Activated CD4-positive, alpha-beta T cell treated with anti-CD3 and anti-CD28 coated beads for 36 hours (primary cell): Measurements from ENCODE around the gene APOL2. TPM values are rescaled to one million over a fixed set of nuclear protein-coding genes. Genes with fewer than 3 reads are reported as not detected.
"Not testable (repeated sequence)": the region's sequence is repeated elsewhere in the genome, so short reads cannot be mapped to it uniquely, and the experiment has no call there.

Experiments used
- ATAC-seq: fragments of 200-7000 bp; cut with Tn5 transposase; one replicate; pipeline ENCODE4 v1.10.0; 2021; ENCODE audit warnings: mild to moderate bottlenecking, moderate library complexity
- CTCF ChIA-PET: fragments of 350-600 bp; sonication (Branson Sonifier 250); formaldehyde crosslinking; loops from one replicate; lab custom pipeline; 2021; ENCODE audit warnings: antibody characterized with exemption; lab: Charles Lee
- POLR2A ChIA-PET: fragments of 350-600 bp; sonication (Branson Sonifier 250); formaldehyde crosslinking; loops from one replicate; lab custom pipeline; 2021; ENCODE audit warnings: antibody characterized with exemption, inconsistent platforms; lab: Charles Lee
- DNase-seq: peaks from one replicate; pipeline ENCODE4 v3.0.0-alpha.2; 2020
- H3K27ac Mint-ChIP-seq: one replicate; pipeline ENCODE4 v1.8.0; 2021; ENCODE audit warnings: mixed read lengths
- H3K27me3 Mint-ChIP-seq: one replicate; pipeline ENCODE4 v1.8.0; 2021; ENCODE audit warnings: mixed read lengths
- H3K36me3 Mint-ChIP-seq: one replicate; pipeline ENCODE4 v1.8.0; 2021; ENCODE audit warnings: low read depth, mixed read lengths
- H3K4me1 Mint-ChIP-seq: one replicate; pipeline ENCODE4 v1.8.0; 2021; ENCODE audit warnings: mixed read lengths
- H3K4me3 Mint-ChIP-seq: one replicate; pipeline ENCODE4 v1.8.0; 2021; ENCODE audit warnings: mild to moderate bottlenecking, moderate library complexity, mixed read lengths
- H3K9me3 Mint-ChIP-seq: one replicate; pipeline ENCODE4 v1.8.0; 2021; ENCODE audit warnings: low read depth, mixed read lengths
- intact Hi-C, 2 experiments: fragments of 100-400 bp; cut with DNase I in 1 of 2; cut with micrococcal nuclease in 1 of 2; formaldehyde crosslinking; loops; one replicate each; pipeline versions ENCODE4 v1.14.2 to v1.15.1; 2022 to 2024; cut with DNase I, micrococcal nuclease
- total RNA-seq, 2 experiments: library from RNA; stranded (reverse); gene quantifications; one replicate each; pipeline ENCODE4 v1.2.3, GENCODE V29; 2021

The APOL2 gene
- total RNA-seq, 2 experiments from 2014 or later = 64.5 TPM

GRCh38 chr22:36208162-36208765 lies 31.1 kb downstream of the APOL2 start:
- no peak for ATAC-seq
- Mint-ChIP-seq H3K27me3 (peaks cover 17% of the 10 kb centered on the region), H3K4me3 (no peak overlapping the region), H3K36me3 (no peaks in the 10 kb centered on the region), H3K9me3 (peaks cover 4% of the 10 kb centered on the region), H3K4me1 (peaks cover 4% of the 10 kb centered on the region), H3K27ac (no peak overlapping the region)
- DNase-seq = no peak
- ChIA-PET CTCF (interaction anchor here (0.7 kb wide), 1 partner anchor 54 kb away, joined by 4 read pairs; no protein-coding TSS in a partner anchor), POLR2A (no interaction called here)
- intact Hi-C loops = no loop called here

GRCh38 chr22:36206255-36206654 lies 33.1 kb downstream of the APOL2 start:
- ATAC-seq (no peak), DNase-seq (no peak)
- H3K27me3 Mint-ChIP-seq = peaks cover 9% of the 10 kb centered on the region
- H3K4me3 Mint-ChIP-seq = no peak overlapping the region
- ChIA-PET POLR2A (no interaction called here), CTCF (interaction anchor here (0.6 kb wide), 1 partner anchor 47 kb away, joined by 3 read pairs; no protein-coding TSS in a partner anchor)
- no peaks in the 10 kb centered on the region for H3K36me3 Mint-ChIP-seq
- intact Hi-C loops = no loop called here
- H3K4me1 Mint-ChIP-seq = peaks cover 4% of the 10 kb centered on the region
- H3K9me3 Mint-ChIP-seq = peaks cover 4% of the 10 kb centered on the region
- H3K27ac Mint-ChIP-seq = no peak overlapping the region

- CTCF ChIA-PET = interaction anchor here (0.6 kb wide), 1 partner anchor 48 kb away, joined by 3 read pairs; no protein-coding TSS in a partner anchor
- DNase-seq, intact Hi-C loops, H3K27me3 Mint-ChIP-seq, H3K4me1 Mint-ChIP-seq, H3K9me3 Mint-ChIP-seq, ATAC-seq, H3K27ac Mint-ChIP-seq, H3K36me3 Mint-ChIP-seq, H3K4me3 Mint-ChIP-seq, POLR2A ChIA-PET: not testable (repeated sequence)
These were observed 33.8 kb downstream of the APOL2 start for GRCh38 chr22:36205573-36205972.

- DNase-seq (no peak), ATAC-seq (no peak)
- ChIA-PET POLR2A (interaction anchor here (1.0 kb wide), 1 partner anchor 70 kb away, joined by 3 read pairs; no protein-coding TSS in a partner anchor), CTCF (interaction anchor here (0.7 kb wide), 1 partner anchor 1050 kb away, joined by 3 read pairs; no protein-coding TSS in a partner anchor)
- no peak overlapping the region for H3K4me3 Mint-ChIP-seq
- no peaks in the 10 kb centered on the region for H3K36me3 Mint-ChIP-seq
- peaks cover 4% of the 10 kb centered on the region for H3K9me3 Mint-ChIP-seq
- peaks cover 7% of the 10 kb centered on the region for H3K27me3 Mint-ChIP-seq
- no peak overlapping the region for H3K27ac Mint-ChIP-seq
- intact Hi-C loops = no loop called here
- no peaks in the 10 kb centered on the region for H3K4me1 Mint-ChIP-seq
These were observed 34.7 kb downstream of the APOL2 start for GRCh38 chr22:36204632-36205015.

GRCh38 chr22:36204001-36204631 lies 35.2 kb downstream of the APOL2 start:
- Mint-ChIP-seq H3K4me3 (no peak overlapping the region), H3K36me3 (no peaks in the 10 kb centered on the region), H3K4me1 (no peaks in the 10 kb centered on the region), H3K9me3 (peaks cover 1% of the 10 kb centered on the region), H3K27ac (no peak overlapping the region), H3K27me3 (peaks cover 5% of the 10 kb centered on the region)
- ChIA-PET POLR2A (interaction anchor here (1.0 kb wide), 1 partner anchor 70 kb away, joined by 3 read pairs; no protein-coding TSS in a partner anchor), CTCF (interaction anchor here (0.5 to 0.7 kb wide), 2 partner anchors 34 to 1049 kb away, joined by 3 to 4 read pairs; no protein-coding TSS in a partner anchor)
- intact Hi-C loops = no loop called here
- DNase-seq = no peak
- no peak for ATAC-seq

- H3K27me3 Mint-ChIP-seq, POLR2A ChIA-PET, H3K27ac Mint-ChIP-seq, H3K4me1 Mint-ChIP-seq, intact Hi-C loops, ATAC-seq, CTCF ChIA-PET, H3K36me3 Mint-ChIP-seq, DNase-seq, H3K4me3 Mint-ChIP-seq, H3K9me3 Mint-ChIP-seq: not testable (repeated sequence)
These were observed 35.9 kb downstream of the APOL2 start for GRCh38 chr22:36203441-36203840.

GRCh38 chr22:36202906-36203305 lies 36.4 kb downstream of the APOL2 start:
- H3K36me3 Mint-ChIP-seq, CTCF ChIA-PET, ATAC-seq, H3K9me3 Mint-ChIP-seq, H3K4me3 Mint-ChIP-seq, H3K27me3 Mint-ChIP-seq, POLR2A ChIA-PET, H3K27ac Mint-ChIP-seq, H3K4me1 Mint-ChIP-seq, intact Hi-C loops, DNase-seq: not testable (repeated sequence)

- intact Hi-C loops = loop anchor here in 1 of 2 experiments (1.0 kb wide), 1 partner anchor 54 kb away; no protein-coding TSS in a partner anchor
- Mint-ChIP-seq H3K9me3 (no peaks in the 10 kb centered on the region), H3K27me3 (peaks cover 3% of the 10 kb centered on the region), H3K4me1 (peaks cover 13% of the 10 kb centered on the region), H3K4me3 (no peak within 1 kb of the TSS), H3K36me3 (no peaks in the 10 kb centered on the region), H3K27ac (no peak within 1 kb of the TSS)
- POLR2A ChIA-PET = interaction anchor here (0.6 kb wide), 1 partner anchor 15 kb away, joined by 3 read pairs; no protein-coding TSS in a partner anchor
- CTCF ChIA-PET = no interaction called here
- no peak for ATAC-seq
- no peak for DNase-seq
These were observed 37.6 kb downstream of the APOL2 start, which contains the start of gene APOL4 for GRCh38 chr22:36201630-36202319. Gene APOL4 (minus strand): TSS chr22:36201809. CDS start chr22:36201734, 75 bp downstream.

- POLR2A ChIA-PET, H3K4me3 Mint-ChIP-seq, H3K36me3 Mint-ChIP-seq, H3K9me3 Mint-ChIP-seq, DNase-seq, H3K27me3 Mint-ChIP-seq, ATAC-seq, H3K27ac Mint-ChIP-seq, CTCF ChIA-PET: not testable (repeated sequence)
- intact Hi-C loops = loop anchor here in 1 of 2 experiments (1.0 kb wide), 1 partner anchor 54 kb away; no protein-coding TSS in a partner anchor
- peaks cover 15% of the 10 kb centered on the region for H3K4me1 Mint-ChIP-seq
These were observed 38.3 kb downstream of the APOL2 start for GRCh38 chr22:36201025-36201424.

- no peak for ATAC-seq
- Mint-ChIP-seq H3K4me1 (peaks cover 19% of the 10 kb centered on the region), H3K27me3 (peaks cover 3% of the 10 kb centered on the region), H3K4me3 (no peak overlapping the region), H3K36me3 (no peaks in the 10 kb centered on the region), H3K9me3 (no peaks in the 10 kb centered on the region), H3K27ac (no peak overlapping the region)
- ChIA-PET CTCF (interaction anchor here (1.3 to 1.6 kb wide), 2 partner anchors 41 to 288 kb away, joined by 3 read pairs; partner anchors contain the start of gene APOL2), POLR2A (no interaction called here)
- intact Hi-C loops = loop anchor here (5.0 kb wide), 2 partner anchors 78 to 288 kb away; no protein-coding TSS in a partner anchor
- no peak for DNase-seq
These were observed 40.3 kb downstream of the APOL2 start for GRCh38 chr22:36199001-36199551.

GRCh38 chr22:36198536-36198935 lies 40.8 kb downstream of the APOL2 start:
- Mint-ChIP-seq H3K9me3 (no peaks in the 10 kb centered on the region), H3K27me3 (peaks cover 3% of the 10 kb centered on the region), H3K4me3 (no peak overlapping the region), H3K4me1 (peaks cover 19% of the 10 kb centered on the region), H3K36me3 (no peaks in the 10 kb centered on the region), H3K27ac (no peak overlapping the region)
- ATAC-seq (no peak), DNase-seq (no peak)
- ChIA-PET CTCF (interaction anchor here (1.3 to 1.6 kb wide), 2 partner anchors 41 to 288 kb away, joined by 3 read pairs; partner anchors contain the start of gene APOL2), POLR2A (no interaction called here)
- intact Hi-C loops = loop anchor here (5.0 kb wide), 2 partner anchors 79 to 289 kb away; no protein-coding TSS in a partner anchor
